Measurements from ENCODE around the gene ZNF236. TPM values are rescaled to one million over a fixed set of nuclear protein-coding genes. Genes with fewer than 3 reads are reported as not detected.

Gene ZNF236
- total and polyA plus RNA-seq, 2 experiments from 2014 or later: 5.8 to 13.1 TPM

GRCh38 chr18:76814256-76814655, 8.1 kb upstream of the ZNF236 start:
- Histone ChIP-seq H3K4me3 (no peak overlapping the region), H3K27ac (no peak overlapping the region), H3K27me3 (no peaks in the 10 kb centered on the region), H3K9me3 (ENCODE audit: low read depth) (no peaks in the 10 kb centered on the region), H3K4me1 (ENCODE audit: low read depth) (no peaks in the 10 kb centered on the region), H3K36me3 (no peaks in the 10 kb centered on the region)
- TF ChIP-seq CTCF (IDR thresholded peaks at IDR 0.05; ENCODE audit: low read depth, low read length): no peak
- DNase-seq (ENCODE audit: low read depth in 1 of 2, low spot score in 1 of 2): no peak

GRCh38 chr18:76816127-76816526, 6.2 kb upstream of the ZNF236 start:
- TF ChIP-seq CTCF (IDR thresholded peaks at IDR 0.05; ENCODE audit: low read depth, low read length): no peak

GRCh38 chr18:76817888-76818611, 4.3 kb upstream of the ZNF236 start:
- H3K27me3 ChIP-seq: no peaks in the 10 kb centered on the region
- H3K9me3 ChIP-seq (ENCODE audit: low read depth): no peaks in the 10 kb centered on the region
- peaks cover 5% of the 10 kb centered on the region for H3K4me1 ChIP-seq (ENCODE audit: low read depth)
- DNase-seq (ENCODE audit: low read depth in 1 of 2, low spot score in 1 of 2): no peak
- no peak for TF ChIP-seq CTCF (IDR thresholded peaks at IDR 0.05; ENCODE audit: low read depth, low read length)
- no peaks in the 10 kb centered on the region for H3K36me3 ChIP-seq
- H3K27ac ChIP-seq: no peak overlapping the region
- H3K4me3 ChIP-seq: no peak overlapping the region

More at GRCh38 chr18:76816127-76816526, 6.2 kb upstream of the ZNF236 start:
- Histone ChIP-seq H3K4me3 (no peak overlapping the region), H3K9me3 (ENCODE audit: low read depth) (no peaks in the 10 kb centered on the region), H3K27me3 (no peaks in the 10 kb centered on the region), H3K27ac (no peak overlapping the region), H3K4me1 (ENCODE audit: low read depth) (peaks cover 2% of the 10 kb centered on the region), H3K36me3 (no peaks in the 10 kb centered on the region)
- DNase-seq (ENCODE audit: low read depth in 1 of 2, low spot score in 1 of 2): no peak

- DNase-seq (ENCODE audit: low read depth in 1 of 2, low spot score in 1 of 2): no peak
- Histone ChIP-seq H3K4me1 (ENCODE audit: low read depth) (peaks cover 15% of the 10 kb centered on the region), H3K4me3 (no peak overlapping the region), H3K9me3 (ENCODE audit: low read depth) (no peaks in the 10 kb centered on the region), H3K36me3 (no peaks in the 10 kb centered on the region), H3K27ac (no peak overlapping the region), H3K27me3 (no peaks in the 10 kb centered on the region)
- TF ChIP-seq CTCF (IDR thresholded peaks at IDR 0.05; ENCODE audit: low read depth, low read length): no peak
These were observed 2.8 kb upstream of the ZNF236 start for GRCh38 chr18:76819411-76820136.

DNA sequence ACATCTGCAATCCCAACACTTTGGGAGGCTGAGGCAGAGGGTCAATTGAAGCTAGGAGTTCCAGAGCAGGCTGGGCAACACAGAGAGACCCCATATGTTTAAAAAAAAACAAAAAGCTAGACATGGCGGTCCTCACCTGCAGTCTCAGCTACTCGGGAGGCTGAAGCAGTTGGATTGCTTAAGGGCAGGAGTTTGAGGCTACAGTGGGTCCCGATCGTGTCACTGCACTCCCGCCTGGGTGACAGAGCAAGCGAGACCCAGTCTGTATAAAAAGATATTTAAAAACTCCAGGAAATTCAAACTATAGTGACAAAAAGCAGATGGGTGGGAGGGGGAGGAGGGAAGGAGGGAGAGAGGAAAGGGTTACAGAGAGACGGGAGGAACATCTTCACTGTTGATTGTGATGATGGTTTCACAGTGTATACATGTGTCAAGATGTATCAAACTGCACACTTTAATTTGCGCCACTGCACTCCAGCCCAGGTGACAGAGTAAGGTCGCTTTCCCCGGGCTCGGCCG, 942 bp upstream of the ZNF236 start:
- no peak for DNase-seq (ENCODE audit: low read depth in 1 of 2, low spot score in 1 of 2)
- no peak for TF ChIP-seq CTCF (IDR thresholded peaks at IDR 0.05; ENCODE audit: low read depth, low read length)
- Histone ChIP-seq H3K36me3 (no peaks in the 10 kb centered on the region), H3K9me3 (ENCODE audit: low read depth) (no peaks in the 10 kb centered on the region), H3K4me3 (peak overlapping the region; percentile 84), H3K27ac (peak overlapping the region; percentile 90), H3K4me1 (ENCODE audit: low read depth) (peaks cover 18% of the 10 kb centered on the region), H3K27me3 (no peaks in the 10 kb centered on the region)

All from cardiac muscle cell (in vitro differentiated cells and primary cell).